Karpas-422 (cell line): Measurements from ENCODE around the gene CXXC5. TPM values are rescaled to one million over a fixed set of nuclear protein-coding genes. Genes with fewer than 3 reads are reported as not detected.

Experiments
- DNase-seq: peaks from one replicate; pipeline ENCODE4 v3.0.0-alpha.2; 2015
- H2AFZ ChIP-seq: fragments of 200-600 bp; sonication (generic); 2 replicates; pipeline ENCODE4 v1.6.1; 2014; ENCODE audit warnings: antibody characterized with exemption, low read length, mixed read lengths
- H3K27ac ChIP-seq: fragments of 200-600 bp; sonication (generic); 2 replicates; pipeline ENCODE4 v1.5.1; 2014; ENCODE audit warnings: mild to moderate bottlenecking, low read length, moderate library complexity
- H3K27me3 ChIP-seq: fragments of 200-600 bp; sonication (generic); 2 replicates; pipeline ENCODE4 v1.6.1; 2014; ENCODE audit warnings: low read length, mixed read lengths
- H3K36me3 ChIP-seq: fragments of 200-600 bp; sonication (generic); 2 replicates; pipeline ENCODE4 v1.6.1; 2014; ENCODE audit warnings: low read length, mixed read lengths; ENCODE audit not compliant: insufficient read depth
- H3K4me1 ChIP-seq: fragments of 200-600 bp; sonication (generic); 2 replicates; pipeline ENCODE4 v1.6.1; 2014; ENCODE audit warnings: mild to moderate bottlenecking, low read length, mixed read lengths
- H3K4me2 ChIP-seq: fragments of 200-600 bp; sonication (generic); 2 replicates; pipeline ENCODE4 v1.6.1; 2014; ENCODE audit warnings: low read length, low read depth, mild to moderate bottlenecking; ENCODE audit not compliant: poor library complexity, severe bottlenecking
- H3K4me3 ChIP-seq: fragments of 200-600 bp; sonication (generic); 2 replicates; pipeline ENCODE4 v1.5.1; 2014; ENCODE audit warnings: mild to moderate bottlenecking, antibody characterized with exemption, low read length, mixed read lengths
- H3K79me2 ChIP-seq: fragments of 200-600 bp; sonication (generic); 2 replicates; pipeline ENCODE4 v1.6.1; 2014; ENCODE audit warnings: mild to moderate bottlenecking, low read length, mixed read lengths
- H3K9ac ChIP-seq: fragments of 200-600 bp; sonication (generic); 2 replicates; pipeline ENCODE4 v1.6.0; 2014; ENCODE audit warnings: low read length
- H3K9me2 ChIP-seq: fragments of 200-600 bp; sonication (generic), shearing (Covaris generic); replicated peaks from 2 replicates; pipeline ENCODE4 v1.6.0; 2014; ENCODE audit warnings: mild to moderate bottlenecking, low read length, moderate library complexity; ENCODE audit not compliant: insufficient read depth
- H3K9me3 ChIP-seq: fragments of 300-700, 200-600 bp; sonication (generic); 2 replicates; pipeline ENCODE4 v1.6.1; 2014; ENCODE audit warnings: low read length, mixed read lengths
- H4K20me1 ChIP-seq: fragments of 200-600 bp; sonication (generic); 2 replicates; pipeline ENCODE4 v1.6.1; 2014; ENCODE audit warnings: mild to moderate bottlenecking, antibody characterized with exemption, low read length, low read depth; ENCODE audit not compliant: insufficient read depth
- total RNA-seq: library from RNA; depleted of rRNA; stranded (reverse); fragments of >200 nt; shearing (Covaris generic); gene quantifications from 2 replicates; pipeline ENCODE4 v1.2.3, GENCODE V29; 2014; ENCODE audit warnings: low replicate concordance

The CXXC5 gene
- total RNA-seq, 1 experiment from 2014 or later = 2.9 TPM

DNA sequence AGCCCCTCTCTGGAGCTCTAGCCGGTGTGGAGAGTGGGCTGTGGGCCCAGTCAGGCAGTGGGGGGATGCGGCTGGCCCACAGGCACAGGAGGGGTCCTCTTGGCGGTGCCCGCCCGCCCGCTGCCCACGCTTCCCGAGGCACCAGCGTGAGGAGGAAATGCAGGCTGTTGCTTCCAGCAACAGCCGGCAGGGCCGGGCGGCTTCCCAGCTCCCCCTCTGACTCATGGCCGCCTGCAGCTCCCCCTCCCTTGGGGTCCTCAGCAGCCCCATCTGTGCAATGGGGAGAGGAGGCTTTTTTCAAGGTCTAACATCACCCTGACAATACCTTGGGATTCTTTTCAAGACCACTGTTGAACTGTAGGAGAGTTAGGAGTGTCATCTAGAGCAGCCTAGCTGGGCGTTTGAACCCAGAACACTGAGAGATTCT is 10.4 kb downstream of the CXXC5 start:
- Histone ChIP-seq H3K4me3 (no peak overlapping the region), H4K20me1 (peaks cover 8% of the 10 kb centered on the region; the same call in 1 of the 2 replicates), H3K27me3 (no peaks in the 10 kb centered on the region), H3K9ac (no peak overlapping the region), H3K79me2 (no peaks in the 10 kb centered on the region), H3K4me2 (no peak overlapping the region), H3K36me3 (no peaks in the 10 kb centered on the region), H3K9me3 (no peaks in the 10 kb centered on the region), H3K4me1 (peaks cover 6% of the 10 kb centered on the region), H3K27ac (no peak overlapping the region), H2AFZ (no peak overlapping the region), H3K9me2 (no peaks in the 10 kb centered on the region)
- DNase-seq = no peak

- Histone ChIP-seq H3K27me3 (no peaks in the 10 kb centered on the region), H4K20me1 (peaks cover 6% of the 10 kb centered on the region; the same call in 1 of the 2 replicates), H3K9ac (no peak overlapping the region), H3K79me2 (no peaks in the 10 kb centered on the region), H3K9me3 (no peaks in the 10 kb centered on the region), H3K4me2 (no peak overlapping the region), H2AFZ (no peak overlapping the region), H3K27ac (no peak overlapping the region), H3K4me1 (peaks cover 8% of the 10 kb centered on the region), H3K36me3 (no peaks in the 10 kb centered on the region), H3K4me3 (no peak overlapping the region), H3K9me2 (no peaks in the 10 kb centered on the region)
- no peak for DNase-seq
These were observed 10.9 kb downstream of the CXXC5 start for GRCh38 chr5:139658928-139659667.

GRCh38 chr5:139659695-139660101 is 11.5 kb downstream of the CXXC5 start:
- Histone ChIP-seq H3K27me3 (no peaks in the 10 kb centered on the region), H3K4me1 (peaks cover 14% of the 10 kb centered on the region), H3K36me3 (no peaks in the 10 kb centered on the region), H4K20me1 (peaks cover 3% of the 10 kb centered on the region; the same call in 1 of the 2 replicates), H2AFZ (no peak overlapping the region), H3K9ac (no peak overlapping the region), H3K4me3 (no peak overlapping the region), H3K4me2 (no peak overlapping the region), H3K79me2 (no peaks in the 10 kb centered on the region), H3K27ac (no peak overlapping the region), H3K9me2 (no peaks in the 10 kb centered on the region), H3K9me3 (no peaks in the 10 kb centered on the region)
- no peak for DNase-seq

DNA sequence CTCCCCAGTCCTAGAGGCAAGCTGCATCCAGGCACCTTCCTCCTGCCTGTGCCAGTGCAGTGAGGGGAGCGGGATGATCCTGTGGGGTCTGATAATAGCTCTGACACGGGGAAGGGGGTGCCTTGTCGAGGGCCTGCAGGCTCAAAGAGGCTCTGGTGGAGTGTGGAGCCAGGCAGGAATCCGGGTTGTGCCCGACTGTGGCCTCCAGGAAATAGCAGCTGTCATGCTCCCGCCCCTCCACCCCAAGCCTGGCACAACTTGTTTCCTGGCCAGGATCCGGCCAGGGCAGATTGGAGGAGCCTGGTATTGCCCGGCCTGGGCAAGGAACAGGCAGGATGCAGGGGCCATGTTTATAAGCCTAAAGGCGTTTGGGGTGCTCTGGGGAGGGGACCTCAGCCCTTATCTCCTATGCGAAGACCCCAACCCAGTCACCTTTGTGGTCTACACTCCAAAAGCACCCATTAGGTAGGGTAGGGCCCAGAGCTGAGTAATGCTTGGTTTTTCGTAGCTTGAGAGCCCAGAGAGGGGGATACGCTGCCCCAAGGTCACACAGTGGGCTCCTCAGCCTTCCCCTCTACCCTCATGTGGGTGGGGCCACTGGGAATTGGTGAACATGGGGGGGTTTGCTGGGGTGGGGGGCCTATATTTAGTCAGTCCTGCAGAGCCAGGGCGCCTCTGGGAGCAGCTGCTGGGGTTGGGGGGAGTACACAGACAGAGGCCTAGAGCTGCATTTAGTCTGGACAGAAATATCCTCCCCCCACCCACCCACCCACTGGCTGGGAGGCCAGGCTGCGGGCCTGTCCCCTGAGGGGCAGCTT is 12.2 kb downstream of the CXXC5 start:
- H3K9ac ChIP-seq = no peak overlapping the region
- H3K27ac ChIP-seq = no peak overlapping the region
- peaks cover 14% of the 10 kb centered on the region for H3K4me1 ChIP-seq
- no peaks in the 10 kb centered on the region for H3K9me3 ChIP-seq
- H3K36me3 ChIP-seq = no peaks in the 10 kb centered on the region
- H3K9me2 ChIP-seq = no peaks in the 10 kb centered on the region
- no peak for DNase-seq
- H3K4me2 ChIP-seq = no peak overlapping the region
- H4K20me1 ChIP-seq = no peaks in the 10 kb centered on the region
- H3K4me3 ChIP-seq = no peak overlapping the region
- no peaks in the 10 kb centered on the region for H3K27me3 ChIP-seq
- H3K79me2 ChIP-seq = no peaks in the 10 kb centered on the region
- no peak overlapping the region for H2AFZ ChIP-seq

GRCh38 chr5:139660923-139661814 is 13.0 kb downstream of the CXXC5 start:
- H3K27ac ChIP-seq = no peak overlapping the region
- peaks cover 14% of the 10 kb centered on the region for H3K4me1 ChIP-seq
- no peaks in the 10 kb centered on the region for H3K9me2 ChIP-seq
- H3K9ac ChIP-seq = no peak overlapping the region
- DNase-seq = peak; percentile 54
- no peaks in the 10 kb centered on the region for H3K79me2 ChIP-seq
- no peak overlapping the region for H3K4me3 ChIP-seq
- H3K9me3 ChIP-seq = no peaks in the 10 kb centered on the region
- H3K27me3 ChIP-seq = no peaks in the 10 kb centered on the region
- no peaks in the 10 kb centered on the region for H4K20me1 ChIP-seq
- no peak overlapping the region for H3K4me2 ChIP-seq
- no peak overlapping the region for H2AFZ ChIP-seq
- H3K36me3 ChIP-seq = no peaks in the 10 kb centered on the region

GRCh38 chr5:139662617-139663016 is 14.5 kb downstream of the CXXC5 start:
- H2AFZ ChIP-seq = no peak overlapping the region
- peaks cover 14% of the 10 kb centered on the region for H3K4me1 ChIP-seq
- no peaks in the 10 kb centered on the region for H3K36me3 ChIP-seq
- H4K20me1 ChIP-seq = no peaks in the 10 kb centered on the region
- DNase-seq = no peak
- no peak overlapping the region for H3K27ac ChIP-seq
- no peak overlapping the region for H3K9ac ChIP-seq
- no peaks in the 10 kb centered on the region for H3K79me2 ChIP-seq
- H3K4me3 ChIP-seq = no peak overlapping the region
- no peak overlapping the region for H3K4me2 ChIP-seq
- H3K9me2 ChIP-seq = no peaks in the 10 kb centered on the region
- H3K9me3 ChIP-seq = no peaks in the 10 kb centered on the region
- H3K27me3 ChIP-seq = no peaks in the 10 kb centered on the region

DNA sequence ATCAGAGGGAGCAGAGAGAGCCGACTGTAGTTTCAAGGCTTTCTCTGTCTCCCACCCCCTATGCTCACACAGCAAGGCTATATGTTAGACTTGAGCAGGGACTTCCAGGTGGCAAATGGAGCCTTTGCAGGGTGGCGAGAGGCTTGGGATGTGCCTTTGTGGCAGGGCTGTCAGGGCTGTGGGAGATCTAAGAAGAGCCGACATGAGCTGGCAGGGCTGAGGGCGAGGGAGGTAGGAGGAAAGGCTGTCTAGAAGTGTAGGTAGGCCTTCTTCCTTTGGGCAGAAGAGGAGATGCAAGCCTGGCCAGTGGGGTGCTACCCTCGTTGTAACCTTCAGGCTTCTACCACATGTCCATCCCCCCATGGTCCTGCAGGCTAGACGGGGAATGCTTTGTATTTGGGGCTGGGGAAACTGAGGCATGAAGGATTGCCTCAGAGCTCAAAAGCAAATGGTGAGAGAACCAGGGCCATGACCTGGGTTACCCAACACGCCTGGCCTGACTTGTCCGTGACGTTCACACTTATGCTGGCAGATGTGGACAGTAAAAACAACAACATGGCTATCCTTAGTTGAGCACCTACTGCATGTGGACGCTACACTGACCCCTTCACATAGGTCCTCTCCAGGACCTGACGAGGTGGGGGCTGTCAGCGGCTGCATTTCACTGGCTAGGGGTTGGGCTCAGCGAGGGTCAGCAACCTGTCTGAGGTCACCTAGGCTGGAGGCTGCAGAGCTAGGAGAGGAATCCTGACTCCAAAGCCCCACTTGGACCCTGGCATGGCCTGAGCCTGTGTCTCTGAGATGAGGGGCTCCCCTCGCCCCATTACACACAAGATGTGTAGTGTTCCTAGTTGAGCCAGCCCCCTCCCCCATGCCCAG is 15.3 kb downstream of the CXXC5 start:
- H3K4me3 ChIP-seq = no peak overlapping the region
- H3K9me2 ChIP-seq = no peaks in the 10 kb centered on the region
- no peak for DNase-seq
- H3K27me3 ChIP-seq = no peaks in the 10 kb centered on the region; the same call in 1 of the 2 replicates
- H3K36me3 ChIP-seq = no peaks in the 10 kb centered on the region
- H3K79me2 ChIP-seq = no peaks in the 10 kb centered on the region
- no peak overlapping the region for H3K9ac ChIP-seq
- no peaks in the 10 kb centered on the region for H4K20me1 ChIP-seq
- H3K4me1 ChIP-seq = peaks cover 22% of the 10 kb centered on the region
- H3K27ac ChIP-seq = no peak overlapping the region
- no peaks in the 10 kb centered on the region for H3K9me3 ChIP-seq
- no peak overlapping the region for H3K4me2 ChIP-seq
- H2AFZ ChIP-seq = no peak overlapping the region
